Lung microvascular endothelial cell (primary cell): ENCODE results near the gene NTRK2. TPM values are rescaled to one million over a fixed set of nuclear protein-coding genes. Genes with fewer than 3 reads are reported as not detected.

Experiments
- DNase-seq, 2 donors: peaks; one replicate each; pipeline versions ENCODE4 v3.0.0 to v3.0.0-alpha.2; 2010; ENCODE audit warnings: low read depth in 2 of 2
- total RNA-seq: library from RNA; depleted of rRNA; stranded (reverse); fragments of >200 nt; gene quantifications from 2 replicates; pipeline ENCODE4 v1.2.1, GENCODE V29; 2014

The NTRK2 gene
- total RNA-seq, 1 donor from 2014 or later, result under 0.01 TPM

DNA sequence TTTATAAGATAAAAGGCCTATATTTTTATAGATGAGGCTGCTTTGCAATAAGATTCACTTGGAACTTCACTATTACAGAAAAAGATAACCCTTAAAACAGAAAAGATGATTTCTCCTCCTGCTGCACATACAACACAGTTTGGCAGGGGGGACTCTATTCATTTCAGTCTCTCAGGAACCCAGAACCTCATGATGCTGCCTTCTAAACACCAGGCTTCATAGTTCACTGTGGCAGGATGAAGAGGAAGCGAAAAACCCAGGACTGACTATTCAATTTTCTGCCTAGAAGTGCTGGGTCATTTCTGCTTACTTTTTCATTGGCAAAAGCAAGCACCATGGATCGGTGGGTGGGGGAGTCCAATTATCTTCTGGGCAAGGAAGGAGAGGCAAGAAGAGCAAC lies 179.5 kb downstream of the NTRK2 start:
- DNase-seq, result no peak

DNA sequence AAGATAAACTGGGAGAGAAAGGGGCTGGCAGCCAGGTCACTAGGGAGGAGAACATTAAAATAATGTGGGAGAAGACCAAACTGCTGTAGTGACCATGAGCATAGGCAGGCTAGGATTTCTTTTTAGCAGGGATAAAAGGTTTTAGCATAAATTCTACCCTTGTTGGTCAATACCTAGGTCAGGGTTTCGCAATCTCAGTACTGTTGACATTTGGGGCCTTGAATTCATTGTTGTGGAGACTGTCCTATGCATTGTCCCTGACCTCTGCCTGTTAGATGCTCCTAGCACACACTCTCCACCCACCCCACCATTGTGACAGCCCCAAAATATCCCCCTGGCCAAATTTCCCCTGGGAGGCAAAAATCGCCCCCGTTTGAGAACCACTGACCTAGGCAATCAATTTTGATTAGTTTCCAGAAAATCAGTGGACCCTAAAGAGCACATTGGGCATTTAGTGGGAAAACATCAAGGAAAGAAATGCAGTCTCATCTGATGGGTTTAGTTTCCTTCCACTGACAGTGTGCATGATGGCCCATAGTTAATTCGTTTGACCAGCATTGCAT lies 181.4 kb downstream of the NTRK2 start:
- DNase-seq, result no peak

DNA sequence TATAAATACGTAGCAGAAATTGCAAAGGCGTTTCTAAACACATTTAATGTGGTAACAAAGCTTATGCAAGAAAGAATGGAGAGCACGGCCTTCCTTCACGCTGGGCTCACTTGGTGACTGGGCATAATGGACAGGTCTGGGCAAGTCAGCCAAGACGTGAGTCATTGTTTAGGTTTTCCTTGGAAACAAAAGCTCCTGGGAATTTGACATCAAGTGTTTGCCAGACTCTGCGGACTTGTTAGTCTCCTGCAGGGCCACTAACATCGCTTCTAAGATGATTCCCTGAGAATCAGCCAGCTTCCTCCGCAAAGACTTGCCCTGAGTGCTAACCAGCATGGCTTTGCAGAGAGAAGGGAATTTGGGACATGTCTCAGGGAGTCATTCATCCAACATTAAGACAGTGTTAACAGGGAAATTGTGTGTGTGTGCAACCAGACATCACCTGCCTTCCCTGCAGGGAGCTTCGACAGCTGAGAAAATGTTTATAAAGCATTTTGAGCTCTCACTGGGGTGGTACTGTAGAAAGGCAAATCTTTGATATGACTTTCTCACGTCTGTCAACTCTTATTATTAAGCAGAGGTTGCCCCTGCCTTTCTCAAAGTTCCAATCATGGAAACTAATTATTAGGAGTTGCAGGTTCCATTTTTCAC lies 182.5 kb downstream of the NTRK2 start:
- DNase-seq, result peak in 1 of 2 donors; percentile 84

DNA sequence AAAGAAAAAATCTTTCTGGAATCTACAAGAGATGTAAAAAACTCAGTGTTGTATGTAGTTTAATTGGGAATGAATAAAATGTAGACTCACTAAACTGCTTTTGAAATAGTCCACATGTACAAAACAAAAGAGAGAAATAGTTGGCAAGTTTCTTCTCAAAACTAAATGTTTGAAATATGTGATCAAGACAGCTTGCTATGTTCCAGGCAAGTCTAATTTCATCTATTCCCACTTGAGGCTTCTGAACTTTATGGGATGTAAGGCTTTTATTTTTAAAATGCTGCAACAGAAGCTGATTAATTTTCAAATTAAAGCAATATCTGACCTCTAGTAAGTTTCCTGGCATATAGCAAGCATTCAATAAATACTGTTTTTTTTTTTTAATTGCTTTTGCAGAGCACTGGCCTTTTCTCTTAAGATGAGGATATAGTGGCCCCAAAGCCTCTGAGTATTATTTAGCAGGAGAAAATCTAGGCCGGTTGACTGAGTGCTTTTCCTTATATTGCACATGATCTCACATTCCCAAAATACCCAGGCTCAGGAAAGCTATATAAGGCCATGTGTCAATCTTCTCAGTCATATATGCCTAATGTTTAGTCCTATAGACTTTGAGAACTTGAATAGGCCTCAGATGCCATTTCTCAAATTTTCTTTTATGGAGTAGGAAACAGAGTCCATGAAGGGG lies 183.2 kb downstream of the NTRK2 start:
- DNase-seq, result no peak

DNA sequence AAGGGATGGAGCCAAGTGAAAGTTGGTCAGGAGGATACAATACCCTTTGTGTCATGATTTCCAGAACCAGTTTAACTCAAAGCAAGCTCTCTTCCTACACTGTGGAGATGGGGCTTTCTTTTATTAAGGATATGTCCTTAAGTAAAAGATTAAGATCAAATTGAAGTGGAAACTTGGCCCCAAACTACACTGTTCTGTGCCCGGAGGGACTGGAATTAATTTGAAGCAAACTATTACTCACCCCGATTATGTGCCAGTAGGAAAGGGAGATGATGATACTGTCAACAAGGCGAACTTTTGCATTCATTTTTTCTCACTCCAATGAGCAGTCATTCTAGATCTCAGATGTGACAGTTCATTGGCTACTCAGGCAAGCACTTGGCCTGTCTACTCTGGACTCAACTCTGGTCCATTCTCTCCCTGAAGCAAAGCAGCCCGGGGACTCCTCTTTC lies 186.7 kb downstream of the NTRK2 start:
- no peak for DNase-seq

DNA sequence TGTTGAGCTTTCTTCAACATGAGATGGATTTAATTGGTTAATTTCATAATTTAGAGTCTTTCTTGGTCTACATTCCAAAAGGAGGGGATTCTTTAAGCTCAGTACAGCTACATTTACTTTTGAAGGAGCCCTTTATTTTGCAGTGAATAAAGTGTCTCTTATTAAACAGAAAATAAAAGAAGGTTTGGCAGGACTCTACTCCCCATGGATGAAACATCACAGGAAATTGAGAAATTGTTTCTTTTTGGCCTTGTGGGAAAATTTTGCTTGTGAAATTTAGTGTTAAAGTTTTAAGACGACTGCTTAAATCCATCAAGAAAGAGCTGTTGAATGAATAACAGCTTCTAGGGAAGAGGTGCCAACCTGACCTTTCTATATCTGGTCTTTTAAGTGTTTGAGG lies 187.7 kb downstream of the NTRK2 start:
- no peak for DNase-seq

DNA sequence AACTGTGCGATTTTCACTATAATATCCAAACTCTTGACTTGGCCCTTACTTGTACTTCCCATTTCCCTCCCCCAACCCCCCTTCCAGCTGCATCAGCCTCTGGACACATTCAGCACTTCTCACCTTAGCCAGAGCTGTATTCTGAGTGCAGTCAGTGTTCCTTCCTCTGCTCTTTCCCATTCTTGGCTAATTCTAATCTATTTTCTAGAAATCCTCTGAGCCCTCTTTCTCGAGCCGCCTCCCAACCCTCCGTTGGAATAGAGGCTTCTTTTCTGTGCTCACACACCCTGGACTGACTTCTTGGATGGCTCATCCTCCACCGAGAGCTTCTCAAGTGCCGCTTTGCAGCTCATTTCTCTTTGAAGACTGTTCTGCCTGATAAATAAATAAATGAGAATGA lies 188.8 kb downstream of the NTRK2 start:
- DNase-seq, result no peak

DNA sequence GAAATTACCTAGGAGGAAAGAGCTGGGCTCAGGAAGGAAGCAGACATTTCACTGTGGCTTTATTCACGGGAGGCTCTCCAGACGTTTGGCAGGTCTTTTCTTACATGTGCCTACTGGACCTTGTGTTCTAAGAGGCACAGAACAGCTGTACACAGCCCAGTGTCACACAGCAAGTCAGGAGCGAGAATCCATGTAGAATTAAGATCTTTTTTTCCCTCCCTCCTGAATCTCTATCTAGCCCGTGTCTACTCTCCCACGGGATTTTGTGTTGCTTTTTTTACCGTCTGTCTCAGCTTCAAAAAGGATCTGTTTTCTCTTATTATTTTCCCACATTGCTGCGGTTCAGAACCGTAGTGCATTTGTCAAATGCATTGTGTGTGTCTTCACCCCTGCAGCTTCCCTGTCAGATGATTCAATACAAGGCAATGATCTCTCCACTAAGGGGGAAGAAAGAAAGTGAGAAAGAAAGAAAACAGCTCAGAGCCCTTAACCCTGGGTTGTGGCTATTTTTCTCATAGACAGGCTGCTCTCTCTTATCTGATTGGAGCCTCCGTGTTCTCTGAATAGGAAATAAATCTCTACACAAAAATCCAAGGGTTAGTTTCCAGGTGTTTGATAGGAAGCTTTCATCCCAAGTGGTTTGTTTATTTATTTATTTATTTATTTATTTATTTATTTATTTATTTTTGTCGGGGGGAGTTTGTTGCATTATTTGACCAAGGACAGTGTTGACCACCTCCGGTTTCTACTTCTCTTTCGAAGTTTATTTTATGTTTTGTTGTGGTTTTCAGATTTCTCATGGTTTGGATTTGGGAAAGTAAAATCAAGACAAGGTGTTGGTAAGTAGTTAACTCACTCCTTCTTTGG lies 191.0 kb downstream of the NTRK2 start:
- no peak for DNase-seq

DNA sequence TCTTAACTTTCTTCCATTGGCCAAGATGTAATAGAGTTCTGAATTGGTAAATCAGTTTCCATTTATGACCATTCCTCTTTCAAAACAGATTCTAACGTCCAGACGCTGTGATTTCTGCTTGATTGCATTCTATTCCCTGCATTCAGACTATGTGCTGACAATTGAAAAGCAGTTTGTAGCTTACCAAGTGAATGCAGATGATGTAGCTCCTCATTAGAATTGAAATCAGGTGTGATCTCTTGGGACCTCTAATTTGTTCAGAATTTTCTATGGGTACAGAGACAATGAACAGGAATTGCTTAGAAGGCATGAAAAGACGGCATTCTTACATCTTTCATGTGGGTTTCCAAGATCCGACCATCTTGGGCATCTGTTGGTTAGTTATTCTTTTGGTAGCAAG lies 191.9 kb downstream of the NTRK2 start:
- DNase-seq, result no peak

DNA sequence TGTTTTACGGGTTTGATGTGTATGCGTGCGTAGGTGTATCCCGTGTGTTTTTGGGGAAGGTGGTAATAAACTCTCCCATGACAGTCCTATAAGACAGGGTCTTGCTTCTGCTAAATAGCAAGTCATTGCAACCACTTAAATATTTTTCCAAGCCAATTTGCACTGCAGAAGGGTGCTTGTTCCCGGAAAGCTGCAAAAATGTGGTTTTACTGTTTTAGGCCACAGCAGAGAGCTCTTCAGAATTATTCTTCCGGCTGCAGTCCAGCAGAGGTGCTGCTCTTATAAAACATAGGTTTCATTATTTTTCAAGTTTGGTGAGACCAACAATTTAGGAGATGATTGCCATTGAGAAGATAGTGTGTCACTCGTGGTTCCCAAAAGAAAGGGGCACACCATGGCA lies 192.8 kb downstream of the NTRK2 start:
- no peak for DNase-seq

DNA sequence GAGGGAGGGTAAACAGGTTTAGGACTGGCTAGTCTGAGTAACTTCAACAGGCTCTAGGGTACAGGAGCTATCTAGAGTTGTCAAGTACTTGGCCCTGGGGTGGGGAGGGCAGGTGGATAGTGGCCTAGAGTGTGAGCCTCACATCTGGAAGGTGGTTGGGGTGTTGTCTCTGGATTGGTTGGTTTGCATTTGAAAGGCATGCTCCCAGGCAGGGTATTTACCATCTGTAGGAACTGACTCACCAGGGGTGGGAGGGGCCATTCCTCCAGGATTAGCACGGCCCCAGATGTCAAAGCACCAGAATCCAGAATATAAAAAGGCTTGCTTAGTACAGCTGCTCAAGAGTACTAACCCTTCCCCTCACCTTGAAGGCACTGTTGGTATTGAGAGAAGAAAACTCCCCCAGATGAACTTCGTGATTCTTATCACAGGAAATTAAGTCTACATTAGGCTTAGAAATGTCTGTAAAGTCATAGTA lies 193.3 kb downstream of the NTRK2 start:
- DNase-seq, result peak in 1 of 2 donors; percentile 37

DNA sequence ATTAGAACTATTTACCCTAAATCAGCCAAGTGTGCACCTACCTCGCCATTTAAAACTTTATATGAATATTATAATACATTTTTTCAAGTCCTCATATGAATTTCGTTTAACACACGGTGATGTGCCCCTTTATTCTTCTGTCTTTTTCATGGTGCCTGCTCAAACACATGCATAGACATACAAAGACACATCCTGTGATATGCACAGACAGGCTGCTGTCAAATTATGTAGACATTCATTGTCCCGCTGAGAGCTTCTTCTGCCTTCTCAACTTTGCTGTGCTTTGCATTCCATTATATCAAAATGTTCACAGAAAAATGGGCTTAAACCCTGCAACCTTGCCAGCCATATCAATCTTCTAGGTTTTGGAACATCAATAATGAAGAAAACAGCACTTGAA lies 193.8 kb downstream of the NTRK2 start:
- no peak for DNase-seq

DNA sequence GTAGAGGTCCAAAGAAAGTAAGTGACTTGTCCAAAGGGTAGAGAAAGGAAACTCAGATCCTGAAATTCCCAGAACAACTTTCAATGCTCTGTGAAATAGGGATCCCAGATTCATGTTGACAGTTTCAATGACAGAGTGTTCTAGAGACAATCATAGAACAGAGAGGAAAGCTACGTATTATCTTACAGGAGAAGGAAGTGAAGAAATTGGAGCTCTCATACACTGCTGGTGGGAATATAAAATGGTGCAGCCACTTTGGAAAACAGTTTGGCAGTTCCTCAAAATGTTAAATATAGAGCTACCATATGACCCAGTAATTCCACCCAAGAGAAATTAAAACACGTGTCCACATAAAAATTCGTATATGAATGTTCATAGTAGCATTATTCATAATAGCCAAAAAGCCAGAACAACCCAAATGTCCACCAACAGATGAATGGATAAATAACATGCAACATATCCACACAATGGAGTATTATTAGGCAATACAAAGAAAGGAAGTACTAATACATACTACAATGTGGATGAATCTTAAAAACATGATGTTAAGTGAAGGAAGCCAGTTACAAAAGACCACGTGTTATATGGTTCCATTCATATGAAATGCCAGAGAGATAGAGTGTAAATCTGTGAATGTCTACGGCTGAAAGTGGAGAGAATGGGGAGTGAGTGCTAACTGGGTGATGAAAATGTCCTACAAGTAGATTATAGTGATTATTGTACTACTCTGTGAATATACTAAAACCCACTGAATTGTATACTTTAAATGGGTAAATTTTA lies 197.1 kb downstream of the NTRK2 start:
- no peak for DNase-seq

DNA sequence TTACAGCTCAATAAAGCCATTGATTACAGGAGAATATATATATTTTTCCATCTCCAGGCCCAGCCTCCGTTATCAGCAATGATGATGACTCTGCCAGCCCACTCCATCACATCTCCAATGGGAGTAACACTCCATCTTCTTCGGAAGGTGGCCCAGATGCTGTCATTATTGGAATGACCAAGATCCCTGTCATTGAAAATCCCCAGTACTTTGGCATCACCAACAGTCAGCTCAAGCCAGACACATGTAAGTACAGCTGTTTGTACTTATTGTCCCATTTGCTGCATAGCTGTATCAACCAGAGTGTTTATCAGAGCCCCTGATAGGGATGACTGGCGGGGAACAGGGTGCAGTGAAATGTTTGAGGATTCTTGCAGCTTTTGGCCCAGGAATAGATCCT lies 197.7 kb downstream of the NTRK2 start:
- no peak for DNase-seq

DNA sequence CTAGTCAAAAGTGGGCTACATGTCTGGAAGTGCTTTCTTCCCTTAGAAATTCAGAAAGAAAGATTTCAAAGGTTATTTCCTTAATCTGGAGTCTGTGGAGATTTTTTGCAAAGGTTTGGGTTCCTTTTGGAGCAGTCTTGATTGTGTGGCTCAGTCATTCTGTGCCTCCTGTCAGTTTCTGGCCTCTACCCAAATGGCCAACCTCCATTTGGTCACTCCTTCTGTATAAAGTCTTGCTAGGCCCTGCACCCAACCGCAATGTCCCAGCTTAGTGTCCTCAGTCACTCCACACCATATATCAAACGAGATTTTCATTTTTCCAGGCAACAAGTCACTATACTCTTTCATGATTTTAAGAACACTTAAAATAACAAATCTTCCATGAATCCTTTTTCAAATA lies 199.6 kb downstream of the NTRK2 start:
- no peak for DNase-seq

DNA sequence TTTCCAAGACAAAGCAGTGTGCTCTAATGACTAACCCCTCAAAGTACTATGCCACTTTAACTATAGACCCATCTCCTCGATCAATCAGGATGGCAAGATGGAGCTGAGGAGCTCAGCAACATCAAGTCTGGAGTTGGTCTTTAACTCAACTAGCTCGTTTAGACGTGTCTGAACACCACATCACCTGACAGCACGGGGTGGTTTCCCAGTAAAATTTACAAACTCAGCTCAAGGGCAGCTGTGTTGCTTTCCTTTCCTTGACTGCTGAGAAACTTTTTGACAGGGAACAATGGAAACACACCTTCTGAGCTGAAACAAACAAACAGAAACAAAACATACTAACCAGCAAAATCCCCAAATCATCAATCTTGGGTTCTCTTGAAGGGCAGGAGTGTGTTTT lies 202.5 kb downstream of the NTRK2 start:
- no peak for DNase-seq

DNA sequence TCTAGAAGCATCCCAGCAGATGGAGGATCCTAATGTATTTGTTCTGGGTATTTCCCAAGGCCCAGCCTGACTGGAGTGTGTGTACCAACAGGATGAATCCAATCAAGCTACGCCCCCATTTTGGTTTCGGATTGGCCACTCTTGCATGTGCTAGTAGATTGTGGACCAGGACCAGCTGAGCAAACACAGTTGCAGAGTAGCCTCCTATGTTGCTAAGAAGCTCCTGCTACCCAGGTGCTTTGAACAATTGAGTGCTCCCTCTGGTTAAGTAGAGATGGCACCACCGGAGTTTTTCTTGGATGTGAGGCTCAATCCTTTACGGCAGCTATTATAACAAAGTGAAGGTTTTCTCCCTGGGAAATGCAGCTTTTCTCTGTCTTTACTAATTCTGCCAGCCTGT lies 204.5 kb downstream of the NTRK2 start:
- no peak for DNase-seq

DNA sequence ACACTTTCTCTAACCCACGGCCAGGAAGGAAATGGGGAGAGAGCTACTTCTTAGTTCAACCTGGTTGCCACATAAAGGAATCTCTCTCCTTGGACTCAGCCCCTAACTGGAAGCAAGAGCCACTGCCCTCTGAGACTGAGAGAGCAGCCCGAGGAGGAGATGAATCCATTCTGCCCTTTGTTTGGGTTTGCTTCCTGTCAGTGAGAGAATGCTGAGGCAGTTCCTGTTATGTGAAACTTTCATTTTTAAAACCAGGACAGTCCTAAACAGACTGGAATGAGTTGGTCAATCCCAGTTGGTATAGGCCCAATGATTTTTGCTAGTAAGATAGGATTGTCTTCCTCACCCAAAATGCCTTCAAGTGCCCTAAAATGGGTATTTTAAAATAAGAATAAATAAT lies 205.1 kb downstream of the NTRK2 start:
- DNase-seq, result peak; percentile 10 to 31

DNA sequence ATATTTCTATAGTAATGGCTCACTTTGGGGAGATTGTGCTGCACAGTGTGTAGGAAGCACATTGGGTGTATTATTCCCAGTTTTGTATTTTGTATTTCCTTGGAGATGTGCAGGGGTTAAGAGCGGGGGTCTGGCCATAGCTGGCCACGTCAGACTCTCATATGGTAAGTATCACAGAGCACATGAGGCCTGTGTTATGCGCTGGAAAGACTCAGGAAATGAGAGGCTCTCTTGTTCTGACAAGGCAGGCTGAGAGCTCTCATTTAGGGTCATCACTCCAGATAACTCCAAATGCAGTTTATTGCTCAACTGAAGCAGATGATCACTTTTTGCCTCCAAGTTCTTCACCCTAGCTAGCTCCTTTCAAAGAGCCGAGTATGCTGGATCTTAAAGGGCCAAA lies 205.7 kb downstream of the NTRK2 start:
- DNase-seq, result no peak

DNA sequence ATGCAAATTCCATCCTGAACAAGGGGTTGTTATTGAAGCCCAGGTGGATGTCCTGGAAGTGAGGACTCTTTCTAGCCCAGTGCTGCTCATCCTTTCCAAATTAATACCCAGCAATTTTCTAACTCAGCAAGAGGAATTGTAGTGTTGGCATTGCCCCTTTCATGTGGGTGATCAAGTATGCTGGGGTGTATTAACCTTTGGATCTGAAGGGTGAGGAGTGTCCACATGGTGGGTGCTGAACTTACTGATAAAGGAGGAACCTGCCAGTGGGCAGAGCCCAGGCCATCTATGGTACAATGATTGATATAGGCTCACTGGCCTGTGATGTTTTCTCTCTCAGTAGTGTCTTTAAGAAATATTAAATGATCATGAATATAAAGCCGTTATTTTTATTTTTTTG lies 210.1 kb downstream of the NTRK2 start:
- no peak for DNase-seq

DNA sequence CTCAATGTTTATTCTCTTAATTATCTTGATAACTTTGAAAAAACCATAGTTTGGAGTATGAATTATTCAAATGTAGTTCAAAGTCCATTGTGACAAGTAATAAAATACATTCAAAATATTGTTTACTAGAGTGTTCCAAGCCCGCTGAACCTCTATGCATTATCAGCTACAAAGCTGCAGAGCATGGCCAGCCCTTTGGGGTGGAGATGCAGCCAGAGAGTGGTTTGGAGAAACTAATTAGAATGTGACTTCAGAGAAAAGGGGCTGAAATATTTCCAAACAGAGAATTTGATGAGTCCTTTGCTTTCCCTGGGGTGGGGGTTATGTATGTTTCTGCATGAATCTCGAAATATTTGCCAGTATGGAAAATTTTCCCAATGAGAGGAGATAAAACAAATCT lies 211.3 kb downstream of the NTRK2 start:
- DNase-seq, result no peak
